Activated CD4-positive, alpha-beta T cell treated with anti-CD3 and anti-CD28 coated beads for 36 hours (primary cell): ENCODE results near the gene KDM5A. TPM values are rescaled to one million over a fixed set of nuclear protein-coding genes. Genes with fewer than 3 reads are reported as not detected.
"Not testable (repeated sequence)": the region's sequence is repeated elsewhere in the genome, so short reads cannot be mapped to it uniquely, and the experiment has no call there.

Source experiments
- ATAC-seq: fragments of 200-7000 bp; cut with Tn5 transposase; one replicate; pipeline ENCODE4 v1.10.0; 2021; ENCODE audit warnings: mild to moderate bottlenecking, moderate library complexity
- CTCF ChIA-PET: fragments of 350-600 bp; sonication (Branson Sonifier 250); formaldehyde crosslinking; loops from one replicate; lab custom pipeline; 2021; ENCODE audit warnings: antibody characterized with exemption; lab: Charles Lee
- POLR2A ChIA-PET: fragments of 350-600 bp; sonication (Branson Sonifier 250); formaldehyde crosslinking; loops from one replicate; lab custom pipeline; 2021; ENCODE audit warnings: antibody characterized with exemption, inconsistent platforms; lab: Charles Lee
- DNase-seq: peaks from one replicate; pipeline ENCODE4 v3.0.0-alpha.2; 2020
- H3K27ac Mint-ChIP-seq: one replicate; pipeline ENCODE4 v1.8.0; 2021; ENCODE audit warnings: mixed read lengths
- H3K27me3 Mint-ChIP-seq: one replicate; pipeline ENCODE4 v1.8.0; 2021; ENCODE audit warnings: mixed read lengths
- H3K36me3 Mint-ChIP-seq: one replicate; pipeline ENCODE4 v1.8.0; 2021; ENCODE audit warnings: low read depth, mixed read lengths
- H3K4me1 Mint-ChIP-seq: one replicate; pipeline ENCODE4 v1.8.0; 2021; ENCODE audit warnings: mixed read lengths
- H3K4me3 Mint-ChIP-seq: one replicate; pipeline ENCODE4 v1.8.0; 2021; ENCODE audit warnings: mild to moderate bottlenecking, moderate library complexity, mixed read lengths
- H3K9me3 Mint-ChIP-seq: one replicate; pipeline ENCODE4 v1.8.0; 2021; ENCODE audit warnings: low read depth, mixed read lengths
- intact Hi-C, 2 experiments: fragments of 100-400 bp; cut with DNase I in 1 of 2; cut with micrococcal nuclease in 1 of 2; formaldehyde crosslinking; loops; one replicate each; pipeline versions ENCODE4 v1.14.2 to v1.15.1; 2022 to 2024; cut with DNase I, micrococcal nuclease
- total RNA-seq, 2 experiments: library from RNA; stranded (reverse); gene quantifications; one replicate each; pipeline ENCODE4 v1.2.3, GENCODE V29; 2021

KDM5A gene
- total RNA-seq, 2 experiments from 2014 or later: 40.3 to 58.7 TPM

GRCh38 chr12:299511-299910 is 89.6 kb downstream of the KDM5A start:
- Mint-ChIP-seq H3K9me3 (peaks cover 23% of the 10 kb centered on the region), H3K4me1 (peaks cover 47% of the 10 kb centered on the region), H3K36me3 (peaks cover 92% of the 10 kb centered on the region)
- CTCF ChIA-PET: interaction anchor here (0.6 kb wide), 1 partner anchor 80 kb away, joined by 3 read pairs; no protein-coding TSS in a partner anchor
- H3K27me3 Mint-ChIP-seq, POLR2A ChIA-PET, H3K27ac Mint-ChIP-seq, intact Hi-C loops, DNase-seq, ATAC-seq, H3K4me3 Mint-ChIP-seq: not testable (repeated sequence)

DNA sequence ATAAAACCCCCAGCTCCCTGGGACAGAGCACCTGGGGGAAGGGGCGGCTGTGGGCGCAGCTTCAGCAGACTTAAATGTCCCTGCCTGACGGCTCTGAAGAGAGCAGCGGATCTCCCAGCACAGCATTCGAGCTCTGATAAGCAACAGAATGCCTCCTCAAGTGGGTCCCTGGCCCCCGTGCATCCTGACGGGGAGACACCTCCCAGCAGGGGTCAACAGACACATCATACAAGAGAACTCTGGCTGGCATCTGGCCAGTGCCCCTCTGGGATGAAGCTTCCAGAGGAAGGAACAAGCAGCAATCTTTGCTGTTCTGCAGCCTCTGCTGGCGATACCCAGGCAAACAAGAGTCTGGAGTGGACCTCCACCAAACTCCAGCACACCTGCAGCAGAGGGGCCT is 91.1 kb downstream of the KDM5A start:
- H3K27ac Mint-ChIP-seq, ATAC-seq, H3K27me3 Mint-ChIP-seq, POLR2A ChIA-PET, intact Hi-C loops, H3K4me3 Mint-ChIP-seq, DNase-seq: not testable (repeated sequence)
- Mint-ChIP-seq H3K9me3 (peaks cover 23% of the 10 kb centered on the region), H3K4me1 (peaks cover 43% of the 10 kb centered on the region), H3K36me3 (peaks cover 91% of the 10 kb centered on the region)
- CTCF ChIA-PET: interaction anchor here (1.2 kb wide), 1 partner anchor 32 kb away, joined by 3 read pairs; no protein-coding TSS in a partner anchor

DNA sequence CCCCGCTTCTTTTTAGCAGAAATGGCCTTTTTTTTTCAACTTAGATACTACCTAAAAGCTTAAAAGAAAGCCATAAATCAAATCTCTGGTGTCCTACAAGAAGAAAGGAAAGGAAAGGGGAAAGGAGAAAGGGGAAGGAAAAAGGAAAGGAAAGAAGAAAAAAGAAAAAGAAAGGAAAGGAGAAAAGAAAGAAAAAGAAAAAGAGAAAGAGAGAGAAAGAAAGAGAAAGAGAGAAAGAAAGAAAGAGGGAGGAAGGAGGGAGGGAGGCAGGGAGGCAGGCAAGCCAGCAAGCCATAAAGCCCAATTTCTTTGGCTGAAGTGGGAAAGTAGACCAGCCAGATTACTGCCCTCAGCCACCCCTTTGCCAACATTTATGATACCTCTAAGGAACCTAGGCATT is 94.0 kb downstream of the KDM5A start:
- intact Hi-C loops: no loop called here
- Mint-ChIP-seq H3K4me3 (no peak overlapping the region), H3K27ac (no peak overlapping the region), H3K4me1 (peaks cover 24% of the 10 kb centered on the region), H3K27me3 (no peaks in the 10 kb centered on the region), H3K36me3 (peaks cover 77% of the 10 kb centered on the region), H3K9me3 (peaks cover 10% of the 10 kb centered on the region)
- ChIA-PET POLR2A (no interaction called here), CTCF (no interaction called here)
- ATAC-seq (no peak), DNase-seq (no peak)

DNA sequence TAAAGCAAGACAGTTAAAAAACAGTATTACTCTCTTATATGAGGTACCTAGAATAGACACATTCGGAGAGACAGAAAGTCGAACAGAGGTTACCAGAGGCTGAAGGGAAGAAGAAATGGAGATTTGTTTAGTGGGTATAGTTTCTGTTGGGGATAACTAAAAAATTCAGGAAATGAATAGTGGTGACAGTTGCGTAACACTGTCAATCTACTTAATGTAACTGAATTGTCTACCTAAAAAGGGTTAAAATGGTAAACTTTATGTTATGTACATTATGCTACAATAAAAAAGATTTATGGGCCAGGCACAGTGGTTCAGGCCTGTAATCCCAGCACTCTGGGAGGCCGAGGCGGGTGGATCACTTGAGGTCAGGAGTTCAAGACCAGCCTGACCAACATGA is 95.9 kb downstream of the KDM5A start:
- H3K9me3 Mint-ChIP-seq: no peaks in the 10 kb centered on the region
- ChIA-PET POLR2A (no interaction called here), CTCF (no interaction called here)
- H3K4me3 Mint-ChIP-seq: no peak overlapping the region
- ATAC-seq (no peak), DNase-seq (no peak)
- intact Hi-C loops: no loop called here
- H3K27me3 Mint-ChIP-seq: no peaks in the 10 kb centered on the region
- peaks cover 60% of the 10 kb centered on the region for H3K36me3 Mint-ChIP-seq
- H3K27ac Mint-ChIP-seq: no peak overlapping the region
- H3K4me1 Mint-ChIP-seq: peaks cover 22% of the 10 kb centered on the region

GRCh38 chr12:292186-292585 is 96.9 kb downstream of the KDM5A start:
- Mint-ChIP-seq H3K27ac (peak overlapping the region; percentile 17), H3K9me3 (no peaks in the 10 kb centered on the region), H3K4me3 (no peak overlapping the region), H3K4me1 (peaks cover 32% of the 10 kb centered on the region), H3K27me3 (no peaks in the 10 kb centered on the region), H3K36me3 (peaks cover 63% of the 10 kb centered on the region)
- intact Hi-C loops: no loop called here
- POLR2A ChIA-PET: no interaction called here
- CTCF ChIA-PET: interaction anchor here (0.6 kb wide), 1 partner anchor 21 kb away, joined by 3 read pairs; no protein-coding TSS in a partner anchor
- ATAC-seq (no peak), DNase-seq (no peak)

DNA sequence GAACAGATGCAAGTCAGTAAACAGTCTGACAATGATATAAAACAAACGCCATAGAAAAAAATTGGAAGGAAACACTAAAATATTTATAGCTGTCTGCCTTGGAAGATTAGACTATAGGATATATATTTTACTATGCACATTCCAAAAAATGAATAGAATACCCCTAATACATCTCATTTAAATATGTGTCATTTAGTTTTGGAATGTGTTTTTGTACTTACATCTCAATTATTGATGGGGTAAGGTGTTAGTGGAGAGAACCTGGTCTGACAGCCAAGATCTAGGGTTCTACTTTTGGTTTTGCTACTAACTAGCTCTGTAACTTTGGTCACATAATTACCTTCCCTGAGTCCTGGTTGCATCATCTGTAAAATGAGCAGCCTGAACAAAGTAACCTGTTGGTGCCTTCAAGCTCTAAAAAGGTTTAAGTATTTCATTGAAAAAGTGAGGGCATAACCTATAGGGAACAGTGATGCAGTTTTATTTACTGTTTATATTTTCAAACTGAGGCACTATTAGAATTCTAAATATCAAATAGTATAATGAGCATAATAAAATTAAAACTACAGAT is 97.9 kb downstream of the KDM5A start:
- Mint-ChIP-seq H3K36me3 (peaks cover 63% of the 10 kb centered on the region), H3K9me3 (no peaks in the 10 kb centered on the region), H3K27ac (no peak overlapping the region), H3K27me3 (no peaks in the 10 kb centered on the region), H3K4me3 (no peak overlapping the region), H3K4me1 (peaks cover 42% of the 10 kb centered on the region)
- DNase-seq (no peak), ATAC-seq (no peak)
- intact Hi-C loops: no loop called here
- CTCF ChIA-PET: interaction anchor here (0.9 kb wide), 1 partner anchor 24 kb away, joined by 4 read pairs; no protein-coding TSS in a partner anchor
- POLR2A ChIA-PET: no interaction called here

DNA sequence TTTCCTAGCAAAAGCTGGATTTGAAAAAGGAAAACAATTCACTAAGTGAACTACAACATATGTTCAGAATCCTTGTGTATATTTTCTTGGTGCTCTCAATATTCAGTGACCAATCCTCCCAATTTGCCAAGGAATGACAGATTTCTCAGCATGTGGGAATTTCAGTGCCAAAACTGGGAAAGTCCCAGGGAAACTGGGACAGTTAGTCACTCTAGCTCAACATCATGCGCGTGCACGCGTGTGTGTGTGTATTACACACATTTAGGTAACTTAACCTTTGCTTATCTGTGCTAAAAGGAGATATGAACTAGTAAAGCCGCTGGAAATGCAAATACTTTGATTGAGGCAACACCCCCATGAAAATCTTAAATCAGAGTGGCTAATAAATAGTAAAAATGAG is 100.4 kb downstream of the KDM5A start:
- DNase-seq (no peak), ATAC-seq (no peak)
- Mint-ChIP-seq H3K27me3 (no peaks in the 10 kb centered on the region), H3K9me3 (no peaks in the 10 kb centered on the region), H3K36me3 (peaks cover 63% of the 10 kb centered on the region), H3K4me1 (peaks cover 56% of the 10 kb centered on the region), H3K4me3 (no peak overlapping the region), H3K27ac (no peak overlapping the region)
- CTCF ChIA-PET: no interaction called here
- intact Hi-C loops: no loop called here
- POLR2A ChIA-PET: no interaction called here

- DNase-seq: peak; percentile 10
- H3K36me3 Mint-ChIP-seq: peaks cover 52% of the 10 kb centered on the region
- peak overlapping the region; percentile 90 for H3K27ac Mint-ChIP-seq
These were observed 102.4 kb downstream of the KDM5A start for GRCh38 chr12:286531-287300.

DNA sequence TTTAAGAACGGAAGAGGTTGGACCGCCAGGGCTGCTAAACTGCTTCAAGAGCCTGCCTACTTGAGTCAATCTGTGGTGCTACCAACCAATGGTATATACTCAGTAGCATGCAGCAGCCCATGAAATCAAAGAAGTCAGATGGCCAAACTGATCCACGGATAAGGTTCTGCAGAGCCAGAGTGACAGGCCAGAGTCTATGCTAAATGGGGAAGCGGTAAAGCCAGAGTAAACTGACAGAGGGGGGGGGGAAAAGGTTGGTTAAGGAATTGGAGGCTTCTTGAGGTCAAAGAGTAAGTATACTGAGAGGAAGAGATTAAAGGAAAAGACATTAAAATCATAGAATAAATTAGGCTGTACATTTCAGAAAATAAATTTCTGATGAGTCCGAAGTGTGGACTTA is 111.1 kb downstream of the KDM5A start:
- H3K4me3 Mint-ChIP-seq: no peak overlapping the region
- H3K4me1 Mint-ChIP-seq: no peaks in the 10 kb centered on the region
- POLR2A ChIA-PET: no interaction called here
- no peaks in the 10 kb centered on the region for H3K9me3 Mint-ChIP-seq
- CTCF ChIA-PET: interaction anchor here (1.9 kb wide), 1 partner anchor 9 kb away, joined by 8 read pairs; no protein-coding TSS in a partner anchor
- no peak for ATAC-seq
- intact Hi-C loops: no loop called here
- no peaks in the 10 kb centered on the region for H3K27me3 Mint-ChIP-seq
- no peak for DNase-seq
- H3K36me3 Mint-ChIP-seq: peaks cover 16% of the 10 kb centered on the region
- H3K27ac Mint-ChIP-seq: no peak overlapping the region

More at GRCh38 chr12:286531-287300, 102.4 kb downstream of the KDM5A start:
- H3K4me1 Mint-ChIP-seq: peaks cover 47% of the 10 kb centered on the region
- POLR2A ChIA-PET: interaction anchor here (0.6 kb wide), 1 partner anchor 28 kb away, joined by 3 read pairs; no protein-coding TSS in a partner anchor
- CTCF ChIA-PET: interaction anchor here (0.6 to 2.2 kb wide), 6 partner anchors 9 to 725 kb away, joined by 3 to 8 read pairs (median 3); partner anchors contain the start of gene SLC6A13
- peak; percentile 85 for ATAC-seq
- intact Hi-C loops: loop anchor here in 1 of 2 experiments (2.0 kb wide), 1 partner anchor 102 kb away; the partner anchor contains the start of gene KDM5A
- H3K9me3 Mint-ChIP-seq: no peaks in the 10 kb centered on the region
- H3K27me3 Mint-ChIP-seq: no peaks in the 10 kb centered on the region
- H3K4me3 Mint-ChIP-seq: peak overlapping the region; percentile 30

DNA sequence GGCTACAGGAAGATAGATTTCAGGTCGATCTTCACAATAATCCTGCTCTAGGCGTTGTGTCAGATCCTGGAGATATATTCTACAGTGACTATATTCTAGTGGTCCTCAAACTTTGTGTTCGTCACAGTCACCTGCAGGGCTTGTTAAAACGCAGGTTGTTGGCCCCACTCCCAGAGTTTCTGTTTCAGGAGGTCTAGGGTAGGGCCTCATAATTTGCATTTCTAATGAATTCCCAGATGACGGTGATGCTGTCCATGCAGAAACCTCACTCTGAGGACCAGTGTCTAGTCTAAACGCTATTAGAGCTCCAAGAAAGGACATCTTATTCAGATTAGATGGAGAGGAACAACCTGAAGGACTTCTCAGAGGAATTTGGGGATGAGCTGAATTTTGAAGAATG is 113.3 kb downstream of the KDM5A start:
- H3K27ac Mint-ChIP-seq: no peak overlapping the region
- H3K4me1 Mint-ChIP-seq: peaks cover 2% of the 10 kb centered on the region
- POLR2A ChIA-PET: no interaction called here
- H3K36me3 Mint-ChIP-seq: peaks cover 8% of the 10 kb centered on the region
- no peak overlapping the region for H3K4me3 Mint-ChIP-seq
- CTCF ChIA-PET: no interaction called here
- DNase-seq: no peak
- no peak for ATAC-seq
- no peaks in the 10 kb centered on the region for H3K9me3 Mint-ChIP-seq
- H3K27me3 Mint-ChIP-seq: no peaks in the 10 kb centered on the region
- intact Hi-C loops: no loop called here

DNA sequence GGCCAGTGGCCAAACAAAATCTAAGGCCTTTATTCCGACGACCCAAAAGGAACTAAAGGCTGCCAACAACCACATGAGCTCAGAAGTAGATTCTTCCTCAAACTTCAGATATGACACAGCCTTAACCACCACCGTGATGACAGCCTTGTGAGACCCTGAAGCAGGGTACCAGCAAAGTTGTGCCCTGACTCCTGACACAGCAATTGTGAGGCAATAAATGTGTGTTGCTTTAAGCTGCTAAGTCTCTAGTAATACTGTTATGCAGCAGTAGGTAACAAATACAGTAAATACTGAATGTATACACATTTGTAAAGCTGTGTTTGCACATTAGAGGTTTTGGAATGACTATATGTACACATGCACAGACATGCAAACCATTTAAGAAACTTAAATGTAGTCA is 115.7 kb downstream of the KDM5A start:
- intact Hi-C loops: no loop called here
- Mint-ChIP-seq H3K36me3 (no peaks in the 10 kb centered on the region), H3K27ac (no peak overlapping the region), H3K27me3 (no peaks in the 10 kb centered on the region), H3K4me3 (no peak overlapping the region), H3K9me3 (no peaks in the 10 kb centered on the region), H3K4me1 (peaks cover 2% of the 10 kb centered on the region)
- POLR2A ChIA-PET: interaction anchor here (0.7 kb wide), 1 partner anchor 29 kb away, joined by 3 read pairs; no protein-coding TSS in a partner anchor
- DNase-seq (peak; percentile 18), ATAC-seq (peak; percentile 67)
- CTCF ChIA-PET: interaction anchor here (0.6 to 0.9 kb wide), 2 partner anchors 13 to 180 kb away, joined by 3 to 7 read pairs; no protein-coding TSS in a partner anchor
